DND-41 (cell line): ENCODE results near the gene RAD51B.

Experiments used
- ATAC-seq: fragments of 200-7000 bp; cut with Tn5 transposase; 3 replicates; pipeline ENCODE4 v1.9.1; 2021; ENCODE audit warnings: low read depth; ENCODE audit not compliant: insufficient read depth
- DNase-seq: peaks from one replicate; pipeline ENCODE4 v3.0.0-alpha.2; 2020
- H2AFZ ChIP-seq: 2 replicates; pipeline ENCODE4 v1.6.0; 2012; ENCODE audit warnings: low read depth, low read length
- H3K27ac ChIP-seq: 2 replicates; pipeline ENCODE4 v1.5.1; 2012; ENCODE audit warnings: low read length, inconsistent platforms
- H3K27me3 ChIP-seq: fragments of 200-600 bp; sonication (generic); 2 replicates; pipeline ENCODE4 v1.6.0; 2012; ENCODE audit warnings: low read length, mild to moderate bottlenecking, inconsistent platforms; ENCODE audit not compliant: insufficient read depth, poor library complexity
- H3K36me3 ChIP-seq: 2 replicates; pipeline ENCODE4 v1.5.1; 2012; ENCODE audit warnings: low read length, inconsistent platforms; ENCODE audit not compliant: insufficient read depth
- H3K4me1 ChIP-seq: 2 replicates; pipeline ENCODE4 v1.5.1; 2012; ENCODE audit warnings: mild to moderate bottlenecking, low read length; ENCODE audit not compliant: insufficient read depth
- H3K4me2 ChIP-seq: 2 replicates; pipeline ENCODE4 v1.6.0; 2012; ENCODE audit warnings: mild to moderate bottlenecking, moderate library complexity, low read length, inconsistent platforms; ENCODE audit not compliant: insufficient read depth
- H3K4me3 ChIP-seq, 2 experiments: fragments of 200-600 bp in 1 of 2; shearing (Covaris generic) in 1 of 2; 2 replicates each; pipeline ENCODE4 v1.5.1; 2012 to 2016; ENCODE audit warnings: inconsistent platforms in 2 of 2, low read length in 2 of 2, mild to moderate bottlenecking in 2 of 2, low read depth in 1 of 2, moderate library complexity in 1 of 2
- H3K79me2 ChIP-seq: 2 replicates; pipeline ENCODE4 v1.6.0; 2012; ENCODE audit warnings: low read length, inconsistent platforms; ENCODE audit not compliant: insufficient read depth
- H3K9ac ChIP-seq: 2 replicates; pipeline ENCODE4 v1.6.0; 2012; ENCODE audit warnings: low read depth, mild to moderate bottlenecking, inconsistent platforms, low read length, moderate library complexity
- H3K9me3 ChIP-seq: 2 replicates; pipeline ENCODE4 v1.5.1; 2012; ENCODE audit warnings: low read length, moderate library complexity, mild to moderate bottlenecking, inconsistent platforms; ENCODE audit not compliant: insufficient read depth, severe bottlenecking
- H4K20me1 ChIP-seq: 2 replicates; pipeline ENCODE4 v1.6.0; 2012; ENCODE audit warnings: low read length; ENCODE audit not compliant: insufficient read depth
- CTCF ChIP-seq: IDR thresholded peaks from 2 replicates; pipeline ENCODE4 v1.5.1; 2012; ENCODE audit warnings: borderline replicate concordance, low read length, moderate library complexity, mild to moderate bottlenecking; ENCODE audit not compliant: poor library complexity, severe bottlenecking; ENCODE audit errors: extremely low read depth
- EZH2 ChIP-seq: IDR thresholded peaks from 3 replicates; pipeline ENCODE4 v1.6.1; 2012; ENCODE audit warnings: borderline replicate concordance, low read depth, mild to moderate bottlenecking, moderate library complexity, low read length, inconsistent platforms; ENCODE audit not compliant: severe bottlenecking

Gene RAD51B

GRCh38 chr14:68384881-68385280, 565.3 kb downstream of the RAD51B start:
- Histone ChIP-seq H2AFZ (no peak overlapping the region), H3K4me1 (no peaks in the 10 kb centered on the region), H3K27ac (no peak overlapping the region), H3K79me2 (no peaks in the 10 kb centered on the region), H4K20me1 (no peaks in the 10 kb centered on the region), H3K9me3 (no peaks in the 10 kb centered on the region), H3K27me3 (no peaks in the 10 kb centered on the region), H3K4me2 (no peak overlapping the region), H3K4me3 (no peak overlapping the region), H3K9ac (no peak overlapping the region), H3K36me3 (no peaks in the 10 kb centered on the region)
- DNase-seq (no peak), ATAC-seq (no peak)
- TF ChIP-seq EZH2: no peak
- TF ChIP-seq CTCF: no peak

DNA sequence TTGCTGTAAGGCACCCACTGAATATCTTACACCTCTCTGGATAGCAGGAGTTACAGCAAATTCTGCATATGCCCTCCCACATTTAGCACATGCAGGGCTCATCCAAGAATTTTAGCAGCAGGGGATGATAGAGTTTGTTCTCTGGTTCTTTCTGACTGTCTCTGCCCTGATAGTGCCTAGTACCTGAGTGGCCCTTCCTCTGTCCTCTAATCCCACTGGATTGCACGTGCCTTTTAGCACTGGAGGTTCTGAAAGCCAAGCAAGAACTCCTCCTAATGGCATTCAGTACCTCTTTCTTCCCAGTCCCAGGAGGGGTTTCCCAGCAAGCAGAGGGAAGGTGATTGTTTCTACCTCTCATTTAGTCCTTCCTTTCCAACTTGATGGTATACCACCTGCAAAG, 566.9 kb downstream of the RAD51B start:
- Histone ChIP-seq H3K27me3 (no peaks in the 10 kb centered on the region), H2AFZ (no peak overlapping the region), H3K79me2 (no peaks in the 10 kb centered on the region), H3K4me3 (no peak overlapping the region), H3K4me1 (no peaks in the 10 kb centered on the region), H3K4me2 (no peak overlapping the region), H4K20me1 (no peaks in the 10 kb centered on the region), H3K27ac (no peak overlapping the region), H3K9me3 (no peaks in the 10 kb centered on the region), H3K9ac (no peak overlapping the region), H3K36me3 (no peaks in the 10 kb centered on the region)
- ATAC-seq (no peak), DNase-seq (no peak)
- TF ChIP-seq CTCF: no peak

GRCh38 chr14:68386950-68387779, 567.6 kb downstream of the RAD51B start:
- H3K36me3 ChIP-seq: no peaks in the 10 kb centered on the region
- ATAC-seq: no peak
- H3K9me3 ChIP-seq: no peaks in the 10 kb centered on the region
- no peaks in the 10 kb centered on the region for H3K4me1 ChIP-seq
- TF ChIP-seq EZH2: no peak
- TF ChIP-seq CTCF: no peak
- no peak overlapping the region for H3K4me2 ChIP-seq
- no peak overlapping the region for H2AFZ ChIP-seq
- H3K9ac ChIP-seq: no peak overlapping the region
- no peaks in the 10 kb centered on the region for H3K79me2 ChIP-seq
- no peak for DNase-seq
- no peaks in the 10 kb centered on the region for H4K20me1 ChIP-seq
- H3K4me3 ChIP-seq: no peak overlapping the region
- no peak overlapping the region for H3K27ac ChIP-seq
- H3K27me3 ChIP-seq: no peaks in the 10 kb centered on the region

- no peak overlapping the region for H3K27ac ChIP-seq
- no peak overlapping the region for H3K4me2 ChIP-seq
- no peak overlapping the region for H3K9ac ChIP-seq
- no peaks in the 10 kb centered on the region for H3K79me2 ChIP-seq
- no peaks in the 10 kb centered on the region for H4K20me1 ChIP-seq
- H2AFZ ChIP-seq: no peak overlapping the region
- H3K4me1 ChIP-seq: no peaks in the 10 kb centered on the region
- no peaks in the 10 kb centered on the region for H3K36me3 ChIP-seq
- no peaks in the 10 kb centered on the region for H3K9me3 ChIP-seq
- TF ChIP-seq EZH2 (no peak), CTCF (no peak)
- DNase-seq (no peak), ATAC-seq (no peak)
- no peak overlapping the region for H3K4me3 ChIP-seq
- no peaks in the 10 kb centered on the region for H3K27me3 ChIP-seq
Observed at GRCh38 chr14:68389943-68390342, 570.4 kb downstream of the RAD51B start.
